GM21447 (cell line): Measurements from ENCODE around the gene ESPNL.

ENCODE experiments used
- ATAC-seq: cut with Tn5 transposase; IDR thresholded peaks from one replicate; pipeline ENCODE4 v1.9.1; 2021; ENCODE audit not compliant: unreplicated experiment

Gene ESPNL

GRCh38 chr2:238140040-238140439, 39.9 kb downstream of the ESPNL start:
- no peak for ATAC-seq

GRCh38 chr2:238140721-238141540, 40.8 kb downstream of the ESPNL start:
- ATAC-seq: no peak

GRCh38 chr2:238141541-238142318, 41.6 kb downstream of the ESPNL start:
- ATAC-seq: no peak

GRCh38 chr2:238142382-238143205, 42.5 kb downstream of the ESPNL start:
- no peak for ATAC-seq

GRCh38 chr2:238143239-238143951, 43.3 kb downstream of the ESPNL start:
- no peak for ATAC-seq

- no peak for ATAC-seq
Measured at GRCh38 chr2:238144262-238144661, 44.1 kb downstream of the ESPNL start.

- no peak for ATAC-seq
Measured at GRCh38 chr2:238145046-238145445, 44.9 kb downstream of the ESPNL start.

- ATAC-seq: no peak
Measured at GRCh38 chr2:238145851-238146250, 45.7 kb downstream of the ESPNL start.

- no peak for ATAC-seq
Measured at GRCh38 chr2:238146884-238147544, 46.9 kb downstream of the ESPNL start.

GRCh38 chr2:238148981-238149380, 48.8 kb downstream of the ESPNL start:
- no peak for ATAC-seq

- no peak for ATAC-seq
Measured at GRCh38 chr2:238149841-238150572, 49.9 kb downstream of the ESPNL start.

- ATAC-seq: no peak
Measured at GRCh38 chr2:238150686-238151085, 50.5 kb downstream of the ESPNL start.

GRCh38 chr2:238151205-238151604, 51.1 kb downstream of the ESPNL start:
- no peak for ATAC-seq

GRCh38 chr2:238151628-238152235, 51.6 kb downstream of the ESPNL start:
- ATAC-seq: no peak

- ATAC-seq: no peak
Measured at GRCh38 chr2:238152771-238153688, 52.9 kb downstream of the ESPNL start.

GRCh38 chr2:238154570-238154969, 54.4 kb downstream of the ESPNL start:
- ATAC-seq: no peak

GRCh38 chr2:238155051-238155760, 55.1 kb downstream of the ESPNL start:
- no peak for ATAC-seq
